Central memory CD4-positive, alpha-beta T cell (primary cell): ENCODE data around the gene HIP1R.
A peak's percentile ranks its signal among the peaks of the same experiment; 100 is the strongest.
"Not testable (repeated sequence)": the region's sequence is repeated elsewhere in the genome, so short reads cannot be mapped to it uniquely, and the experiment has no call there.

ENCODE experiments used
- DNase-seq: peaks from one replicate; pipeline ENCODE4 v3.0.0; 2022
- total RNA-seq, 3 experiments: gene quantifications; one replicate each; lab custom pipeline; 2026; lab: John Stamatoyannopoulos, UW

The HIP1R gene
- 56.1 to 161 (median 136) reads per million in 3 experiments for total RNA-seq

GRCh38 chr12:122834921-122835749 lies at the start of gene HIP1R:
HIP1R (plus strand) TSS chr12:122835457; CDS start chr12:122835551, 94 bp downstream.
- DNase-seq: peak; percentile 45

- DNase-seq: no peak
Measured at GRCh38 chr12:122785503-122785902, 49.8 kb upstream of the HIP1R start.

- DNase-seq: no peak
Measured at GRCh38 chr12:122788387-122788786, 46.9 kb upstream of the HIP1R start.

- no peak for DNase-seq
Measured at GRCh38 chr12:122789637-122790036, 45.6 kb upstream of the HIP1R start.

- no peak for DNase-seq
Measured at GRCh38 chr12:122790393-122791075, 44.7 kb upstream of the HIP1R start.

- DNase-seq: peak; percentile 54
Measured at GRCh38 chr12:122793685-122794106, 41.6 kb upstream of the HIP1R start.

- DNase-seq: no peak
Measured at GRCh38 chr12:122795807-122796206, 39.5 kb upstream of the HIP1R start.

GRCh38 chr12:122799641-122800243 lies 35.5 kb upstream of the HIP1R start:
- DNase-seq: no peak

- DNase-seq: no peak
Measured at GRCh38 chr12:122803937-122804336, 31.3 kb upstream of the HIP1R start.

- DNase-seq: not testable (repeated sequence)
Measured at GRCh38 chr12:122804957-122805356, 30.3 kb upstream of the HIP1R start.

GRCh38 chr12:122807651-122808050 lies 27.6 kb upstream of the HIP1R start:
- no peak for DNase-seq

GRCh38 chr12:122811777-122812176 lies 23.5 kb upstream of the HIP1R start:
- DNase-seq: no peak

GRCh38 chr12:122813310-122813713 lies 21.9 kb upstream of the HIP1R start:
- DNase-seq: no peak

GRCh38 chr12:122819209-122819785 lies 16.0 kb upstream of the HIP1R start:
- DNase-seq: no peak

GRCh38 chr12:122820138-122820537 lies 15.1 kb upstream of the HIP1R start:
- DNase-seq: no peak

GRCh38 chr12:122820838-122821271 lies 14.4 kb upstream of the HIP1R start:
- DNase-seq: no peak

GRCh38 chr12:122823429-122823828 lies 11.8 kb upstream of the HIP1R start:
- DNase-seq: no peak

GRCh38 chr12:122825773-122826724 lies 9.2 kb upstream of the HIP1R start:
- no peak for DNase-seq

GRCh38 chr12:122827258-122827657 lies 8.0 kb upstream of the HIP1R start:
- DNase-seq: no peak

GRCh38 chr12:122830517-122831214 lies 4.6 kb upstream of the HIP1R start:
- no peak for DNase-seq
